T-helper 1 cell treated with Interleukin-12 subunit alpha and Interleukin-12 subunit beta and Interleukin-4 antibody, amounts not matched to agents 30 μg/mL and 1 μg/mL, for 36 hours (primary cell): Measurements from ENCODE around the gene RGS8.

ENCODE experiments used
- H3K27ac Mint-ChIP-seq: one replicate; pipeline ENCODE4 v1.8.0; 2021; ENCODE audit warnings: mild to moderate bottlenecking, mixed read lengths
- H3K27me3 Mint-ChIP-seq: one replicate; pipeline ENCODE4 v1.8.0; 2021; ENCODE audit warnings: low read depth, mixed read lengths
- H3K36me3 Mint-ChIP-seq: one replicate; pipeline ENCODE4 v1.8.0; 2021; ENCODE audit warnings: low read depth, mixed read lengths
- H3K4me1 Mint-ChIP-seq: one replicate; pipeline ENCODE4 v1.8.0; 2021; ENCODE audit warnings: low read depth, mixed read lengths
- H3K4me3 Mint-ChIP-seq: one replicate; pipeline ENCODE4 v1.8.0; 2021; ENCODE audit warnings: mild to moderate bottlenecking, moderate library complexity, mixed read lengths
- H3K9me3 Mint-ChIP-seq: one replicate; pipeline ENCODE4 v1.8.0; 2021; ENCODE audit warnings: mixed read lengths

RGS8 gene

DNA sequence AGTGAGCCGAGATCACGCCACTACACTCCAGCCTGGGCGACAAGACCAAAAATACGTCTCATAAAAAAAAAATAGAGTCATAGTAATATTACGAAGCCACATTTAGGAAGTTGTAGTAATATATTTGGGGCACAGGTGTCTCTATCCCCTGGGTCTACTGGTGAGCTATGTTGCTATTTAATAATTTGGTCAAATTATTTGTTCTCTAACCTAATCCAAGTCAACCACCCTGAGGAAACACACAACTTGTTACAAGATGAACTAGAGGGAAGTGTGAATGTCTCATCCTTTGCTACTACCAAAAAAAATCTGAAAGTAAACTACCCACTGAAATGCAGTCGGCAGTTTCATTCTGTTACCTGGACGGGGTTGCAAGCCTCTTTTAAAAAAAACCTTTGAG is 35.3 kb downstream of the RGS8 start:
- Mint-ChIP-seq H3K4me3 (no peak overlapping the region), H3K4me1 (peaks cover 7% of the 10 kb centered on the region), H3K9me3 (peaks cover 7% of the 10 kb centered on the region), H3K27me3 (peaks cover 3% of the 10 kb centered on the region), H3K36me3 (peaks cover 5% of the 10 kb centered on the region), H3K27ac (no peak overlapping the region)

DNA sequence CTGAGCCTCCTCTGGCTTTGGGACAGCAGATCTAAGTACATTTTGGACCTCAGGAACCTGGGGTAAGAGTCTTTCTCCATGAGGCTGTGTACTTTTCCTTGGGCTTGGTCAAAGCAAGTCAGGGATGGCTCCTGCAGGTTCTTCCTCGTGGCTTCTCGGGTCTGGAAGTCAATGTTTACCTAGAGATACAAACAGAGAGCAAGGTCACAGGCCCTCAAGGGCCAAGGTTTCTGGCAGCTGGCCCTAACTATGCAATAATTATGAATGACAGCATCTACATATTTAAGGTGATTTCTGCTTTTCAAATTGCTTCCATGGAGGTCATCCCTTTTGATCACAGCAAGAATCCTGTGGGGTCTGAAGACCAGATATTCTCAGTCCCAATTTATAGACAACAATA is 37.6 kb downstream of the RGS8 start:
- Mint-ChIP-seq H3K4me1 (peaks cover 11% of the 10 kb centered on the region), H3K27ac (no peak overlapping the region), H3K27me3 (peaks cover 3% of the 10 kb centered on the region), H3K4me3 (no peak overlapping the region), H3K36me3 (peaks cover 5% of the 10 kb centered on the region), H3K9me3 (peaks cover 12% of the 10 kb centered on the region)

DNA sequence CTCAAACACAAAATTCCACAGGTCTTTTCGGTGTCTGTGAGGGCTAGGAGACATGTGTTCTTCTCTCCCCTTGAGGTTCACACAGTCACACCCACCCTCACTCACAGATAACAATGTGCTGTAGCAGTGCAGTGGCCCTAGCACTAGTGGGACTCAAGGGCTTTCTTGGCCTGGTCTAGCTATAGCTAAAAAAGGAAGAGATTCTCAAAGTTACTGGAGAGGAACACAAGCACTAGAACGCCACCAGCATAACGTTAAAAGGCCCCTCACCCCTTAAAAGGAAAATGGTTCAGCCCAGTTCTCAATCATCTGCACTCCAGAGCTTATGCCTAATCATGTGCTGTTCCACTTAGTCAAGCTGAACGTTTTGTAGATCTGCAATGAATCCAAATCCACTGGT is 39.5 kb downstream of the RGS8 start:
- H3K36me3 Mint-ChIP-seq, result peaks cover 5% of the 10 kb centered on the region
- H3K9me3 Mint-ChIP-seq, result peaks cover 12% of the 10 kb centered on the region
- no peak overlapping the region for H3K4me3 Mint-ChIP-seq
- peaks cover 9% of the 10 kb centered on the region for H3K27me3 Mint-ChIP-seq
- no peak overlapping the region for H3K27ac Mint-ChIP-seq
- peaks cover 6% of the 10 kb centered on the region for H3K4me1 Mint-ChIP-seq

DNA sequence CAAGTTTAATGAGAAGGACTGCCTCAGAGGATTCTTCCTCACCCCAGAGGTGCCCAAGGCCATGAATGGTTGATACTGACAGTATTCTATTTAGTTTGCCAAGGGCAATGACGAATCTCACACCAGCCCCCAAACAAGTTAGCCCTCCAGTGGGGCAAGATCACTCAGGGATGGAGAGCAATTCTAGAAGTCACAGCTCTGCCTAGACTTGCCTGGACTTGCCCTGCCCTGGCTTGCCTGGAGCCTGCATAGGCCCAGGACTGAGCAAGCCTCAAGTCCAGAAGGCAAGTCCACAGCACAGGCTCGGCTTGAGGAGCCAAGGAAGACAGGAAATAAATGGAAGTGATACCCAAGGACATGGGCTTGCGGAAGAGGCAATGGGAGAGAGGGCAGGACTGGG is 40.7 kb downstream of the RGS8 start:
- peaks cover 12% of the 10 kb centered on the region for H3K9me3 Mint-ChIP-seq
- H3K27ac Mint-ChIP-seq, result no peak overlapping the region
- H3K4me1 Mint-ChIP-seq, result peaks cover 6% of the 10 kb centered on the region
- no peak overlapping the region for H3K4me3 Mint-ChIP-seq
- peaks cover 5% of the 10 kb centered on the region for H3K36me3 Mint-ChIP-seq
- H3K27me3 Mint-ChIP-seq, result peaks cover 9% of the 10 kb centered on the region

DNA sequence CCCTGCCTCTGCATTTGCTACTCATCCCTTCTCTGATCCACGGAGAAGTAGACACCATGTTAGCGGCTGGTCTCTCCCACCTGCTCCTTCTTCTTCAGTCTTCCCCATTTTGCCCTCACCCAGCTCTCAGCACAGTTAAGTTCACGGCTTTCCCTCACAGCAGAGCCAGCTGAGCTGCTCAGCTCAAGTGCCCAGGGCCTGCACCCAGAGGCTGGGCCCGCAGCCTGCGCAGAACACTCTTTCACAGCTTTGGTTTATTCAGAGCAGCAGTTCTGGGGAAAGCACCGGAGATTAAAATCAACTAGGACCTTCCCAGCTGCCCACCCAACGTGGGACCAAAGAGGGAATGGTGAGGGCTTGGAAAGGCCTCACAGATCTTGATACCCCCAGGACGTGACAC is 41.9 kb downstream of the RGS8 start:
- peaks cover 12% of the 10 kb centered on the region for H3K27me3 Mint-ChIP-seq
- peaks cover 6% of the 10 kb centered on the region for H3K4me1 Mint-ChIP-seq
- H3K4me3 Mint-ChIP-seq, result no peak overlapping the region
- no peak overlapping the region for H3K27ac Mint-ChIP-seq
- peaks cover 5% of the 10 kb centered on the region for H3K36me3 Mint-ChIP-seq
- peaks cover 12% of the 10 kb centered on the region for H3K9me3 Mint-ChIP-seq

DNA sequence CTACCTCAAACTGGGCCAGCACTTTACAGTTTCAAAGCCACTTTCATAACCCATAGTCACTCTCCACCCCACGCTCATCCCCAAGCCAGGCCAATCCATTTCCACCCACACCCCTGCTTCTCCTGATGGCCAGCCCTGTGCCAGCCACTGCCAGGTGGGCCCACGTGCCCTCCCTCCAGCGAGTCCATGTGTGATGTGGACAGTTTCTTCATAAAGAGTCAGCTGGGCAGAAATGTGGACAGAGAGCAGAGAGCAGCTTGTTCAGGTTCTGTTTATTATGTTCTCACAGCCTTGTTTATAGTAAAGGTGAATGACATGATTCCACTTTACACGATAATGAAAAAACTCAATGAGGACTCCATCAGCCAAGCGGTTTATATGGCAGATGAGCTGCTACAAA is 42.8 kb downstream of the RGS8 start:
- H3K27ac Mint-ChIP-seq, result no peak overlapping the region
- H3K27me3 Mint-ChIP-seq, result peaks cover 17% of the 10 kb centered on the region
- H3K4me3 Mint-ChIP-seq, result no peak overlapping the region
- H3K9me3 Mint-ChIP-seq, result peaks cover 12% of the 10 kb centered on the region
- H3K4me1 Mint-ChIP-seq, result peaks cover 6% of the 10 kb centered on the region
- peaks cover 5% of the 10 kb centered on the region for H3K36me3 Mint-ChIP-seq

DNA sequence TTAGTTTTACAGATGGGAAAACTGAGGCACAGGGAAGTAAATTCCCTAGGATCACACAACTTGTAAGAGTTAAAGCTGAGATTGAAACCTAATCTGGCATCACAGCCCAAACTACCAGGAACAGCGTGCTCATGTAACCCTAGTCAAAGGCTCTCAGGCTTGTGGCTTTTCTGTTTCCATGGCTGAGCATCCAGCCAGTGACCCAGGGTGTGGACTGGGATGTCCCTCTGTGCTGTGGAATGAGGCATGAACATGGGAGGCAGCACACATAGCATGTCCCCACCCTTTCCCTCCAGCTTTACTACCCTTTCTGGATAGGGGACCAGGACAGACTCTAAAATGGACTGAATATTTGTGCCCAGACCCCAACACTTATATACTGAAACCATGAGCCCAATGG is 45.1 kb downstream of the RGS8 start:
- Mint-ChIP-seq H3K4me1 (peaks cover 4% of the 10 kb centered on the region), H3K36me3 (peaks cover under 1% of the 10 kb centered on the region), H3K9me3 (peaks cover 8% of the 10 kb centered on the region), H3K27me3 (peaks cover 23% of the 10 kb centered on the region), H3K27ac (no peak overlapping the region), H3K4me3 (no peak overlapping the region)

DNA sequence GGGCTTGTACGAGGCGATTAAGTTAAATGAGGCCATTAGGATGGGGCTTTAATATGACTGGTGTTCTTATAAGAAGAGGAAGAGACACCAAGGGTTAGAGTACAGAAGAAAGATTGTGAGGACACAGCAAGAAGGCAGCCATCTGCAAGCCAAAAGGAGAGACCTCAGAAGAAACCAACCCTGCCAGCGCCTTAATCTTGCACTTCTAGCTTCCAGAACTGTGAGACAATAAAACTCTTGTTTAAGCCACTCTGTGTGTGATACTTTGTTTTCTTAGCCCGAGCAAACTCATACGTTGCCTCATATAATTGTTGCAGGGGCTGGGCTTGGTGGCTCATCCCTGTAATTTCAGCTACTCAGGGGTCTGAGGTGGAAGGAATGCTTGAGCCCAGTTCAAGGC is 46.6 kb downstream of the RGS8 start:
- H3K9me3 Mint-ChIP-seq, result no peaks in the 10 kb centered on the region
- H3K27me3 Mint-ChIP-seq, result peaks cover 23% of the 10 kb centered on the region

DNA sequence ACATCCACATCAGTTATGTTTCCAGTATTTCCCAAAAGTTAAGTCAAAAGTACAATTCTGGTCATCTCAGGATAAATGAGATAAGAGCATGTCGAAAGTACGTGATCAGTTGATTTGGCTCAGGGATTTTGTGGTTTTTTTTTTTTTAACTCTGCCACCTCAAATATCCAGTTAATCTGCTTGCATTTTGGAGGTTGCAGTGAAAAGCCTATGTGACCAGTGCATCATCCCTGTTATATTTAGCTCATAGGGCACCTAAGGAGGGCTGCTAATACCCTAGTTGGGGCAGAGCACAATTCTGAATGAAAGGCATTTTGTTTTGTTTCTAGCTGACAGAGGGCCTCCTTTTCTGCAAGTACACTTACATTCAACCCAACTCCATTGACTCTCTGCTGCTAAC is 48.5 kb downstream of the RGS8 start:
- Mint-ChIP-seq H3K27me3 (peaks cover 21% of the 10 kb centered on the region), H3K36me3 (no peaks in the 10 kb centered on the region), H3K4me3 (no peak overlapping the region), H3K27ac (no peak overlapping the region), H3K4me1 (peaks cover 16% of the 10 kb centered on the region), H3K9me3 (no peaks in the 10 kb centered on the region)

More for the DNA sequence above, 46.6 kb downstream of the RGS8 start:
- Mint-ChIP-seq H3K27ac (no peak overlapping the region), H3K36me3 (no peaks in the 10 kb centered on the region), H3K4me1 (peaks cover 4% of the 10 kb centered on the region), H3K4me3 (no peak overlapping the region)
